ENCODE data around the gene RBX1. TPM values are rescaled to one million over a fixed set of nuclear protein-coding genes. Genes with fewer than 3 reads are reported as not detected.
A peak's percentile ranks its signal among the peaks of the same experiment; 100 is the strongest.

Gene RBX1
- total RNA-seq, 1 donor from 2014 or later, result 54.8 TPM

DNA sequence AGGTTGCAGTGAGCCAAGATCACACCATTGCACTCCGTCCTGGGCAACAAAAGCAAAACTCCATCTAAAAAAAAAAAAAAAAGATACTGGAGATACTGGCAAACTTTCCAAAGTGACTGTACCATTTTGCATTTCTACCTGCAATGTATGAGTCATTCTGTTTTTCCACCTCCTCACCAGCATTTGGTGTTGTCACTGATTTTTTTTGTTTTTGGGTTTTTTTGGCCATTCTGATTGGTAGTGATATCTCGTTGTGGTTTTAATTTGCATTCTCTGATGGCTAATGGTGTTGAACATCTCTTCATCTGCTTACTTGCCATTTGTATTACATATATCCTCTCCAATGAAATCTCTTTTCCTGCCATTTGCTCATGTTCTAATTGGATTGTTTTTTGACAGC is 12.0 kb upstream of the RBX1 start:
- no peaks in the 10 kb centered on the region for H3K4me1 ChIP-seq
- DNase-seq (ENCODE audit: extremely low spot score in 2 of 2), result no peak
- no peak overlapping the region for H3K4me3 ChIP-seq
- H3K36me3 ChIP-seq, result peaks cover 0 to 3% of the 10 kb centered on the region in 2 donors
- H3K27me3 ChIP-seq, result no peaks in the 10 kb centered on the region
- H3K9me3 ChIP-seq, result no peaks in the 10 kb centered on the region
- H3K27ac ChIP-seq, result no peak overlapping the region
- TF ChIP-seq POLR2A (IDR thresholded peaks at IDR 0.05), result no peak
- TF ChIP-seq, protein P1, sequence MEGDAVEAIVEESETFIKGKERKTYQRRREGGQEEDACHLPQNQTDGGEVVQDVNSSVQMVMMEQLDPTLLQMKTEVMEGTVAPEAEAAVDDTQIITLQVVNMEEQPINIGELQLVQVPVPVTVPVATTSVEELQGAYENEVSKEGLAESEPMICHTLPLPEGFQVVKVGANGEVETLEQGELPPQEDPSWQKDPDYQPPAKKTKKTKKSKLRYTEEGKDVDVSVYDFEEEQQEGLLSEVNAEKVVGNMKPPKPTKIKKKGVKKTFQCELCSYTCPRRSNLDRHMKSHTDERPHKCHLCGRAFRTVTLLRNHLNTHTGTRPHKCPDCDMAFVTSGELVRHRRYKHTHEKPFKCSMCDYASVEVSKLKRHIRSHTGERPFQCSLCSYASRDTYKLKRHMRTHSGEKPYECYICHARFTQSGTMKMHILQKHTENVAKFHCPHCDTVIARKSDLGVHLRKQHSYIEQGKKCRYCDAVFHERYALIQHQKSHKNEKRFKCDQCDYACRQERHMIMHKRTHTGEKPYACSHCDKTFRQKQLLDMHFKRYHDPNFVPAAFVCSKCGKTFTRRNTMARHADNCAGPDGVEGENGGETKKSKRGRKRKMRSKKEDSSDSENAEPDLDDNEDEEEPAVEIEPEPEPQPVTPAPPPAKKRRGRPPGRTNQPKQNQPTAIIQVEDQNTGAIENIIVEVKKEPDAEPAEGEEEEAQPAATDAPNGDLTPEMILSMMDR (IDR thresholded peaks at IDR 0.05), result no peak
- no peak for TF ChIP-seq POLR2AphosphoS5 (IDR thresholded peaks at IDR 0.05; ENCODE audit: insufficient read depth in 1 of 2, low read depth in 1 of 2)
- intact Hi-C loops (cut with DNase I), result no loop called here

DNA sequence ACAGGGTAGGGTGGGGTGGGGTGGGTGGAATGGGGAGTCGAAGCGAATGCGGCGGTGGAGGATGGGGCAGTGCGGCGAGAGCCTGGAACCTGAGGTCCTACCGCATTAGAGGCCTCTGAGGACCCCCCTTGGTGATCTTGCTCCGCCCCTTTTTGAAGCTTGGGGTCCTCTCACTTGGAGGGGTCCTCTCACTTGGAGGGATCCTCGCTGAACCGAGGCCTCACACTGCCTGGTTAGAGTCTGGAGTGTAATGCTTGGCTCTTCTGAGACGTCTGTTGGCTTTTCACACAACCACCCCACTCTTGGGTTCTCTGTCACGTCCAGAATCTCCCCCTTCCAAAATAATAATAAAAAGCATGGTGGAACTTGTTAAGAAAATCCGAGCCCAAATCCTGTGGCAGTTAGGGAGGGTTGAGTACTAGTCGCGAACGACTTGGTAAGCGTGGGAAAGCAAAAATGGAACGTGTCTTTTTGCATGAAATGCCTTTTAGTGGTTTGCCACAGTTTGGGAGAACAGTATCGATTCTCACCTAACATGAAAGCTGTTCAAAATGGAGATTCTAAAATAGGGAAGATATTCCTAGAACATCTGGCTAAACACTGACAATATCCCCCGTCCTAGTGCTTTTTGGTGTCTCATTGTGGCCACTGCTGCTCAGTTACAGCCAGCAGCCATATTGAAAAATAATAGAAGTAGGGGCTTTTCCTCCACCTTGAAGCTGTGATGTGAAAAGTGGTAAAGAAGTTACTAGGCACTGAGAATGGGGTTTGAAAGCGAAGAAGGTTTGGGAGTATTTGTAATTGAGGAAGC is 822 bp downstream of the RBX1 start:
- Histone ChIP-seq H3K27me3 (no peaks in the 10 kb centered on the region), H3K9me3 (no peaks in the 10 kb centered on the region), H3K4me3 (peak overlapping the region; percentile 65 to 85), H3K4me1 (peaks cover 22% of the 10 kb centered on the region), H3K27ac (peak overlapping the region; percentile 96), H3K36me3 (peaks cover 0 to 19% of the 10 kb centered on the region in 2 donors)
- TF ChIP-seq, protein P1 (IDR thresholded peaks at IDR 0.05), result no peak
- TF ChIP-seq POLR2AphosphoS5 (IDR thresholded peaks at IDR 0.05; ENCODE audit: insufficient read depth in 1 of 2, low read depth in 1 of 2) (no peak), POLR2A (IDR thresholded peaks at IDR 0.05) (no peak)
- intact Hi-C loops (cut with DNase I), result loop anchor here (1.0 kb wide), 2 partner anchors 70 to 140 kb away; partner anchors contain the start of gene EP300
- no peak for DNase-seq (ENCODE audit: extremely low spot score in 2 of 2)

DNA sequence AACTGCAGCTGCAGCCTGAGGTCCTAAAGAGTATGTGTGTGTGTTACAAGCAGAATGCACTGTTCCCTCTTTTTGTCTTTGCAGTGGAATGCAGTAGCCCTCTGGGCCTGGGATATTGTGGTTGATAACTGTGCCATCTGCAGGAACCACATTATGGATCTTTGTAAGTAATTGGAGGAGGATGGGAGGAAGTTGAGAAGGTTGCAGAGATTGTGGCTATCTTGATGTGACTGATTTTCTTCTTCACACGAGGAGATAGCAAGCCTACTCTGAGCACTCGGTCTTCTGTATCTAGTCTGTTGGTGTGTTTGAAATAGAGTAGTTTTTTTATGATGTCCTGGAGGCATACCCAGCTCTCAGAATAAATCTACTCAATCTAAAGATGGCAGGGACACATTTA is 2.3 kb downstream of the RBX1 start:
- TF ChIP-seq, protein P1 (IDR thresholded peaks at IDR 0.05), result no peak
- TF ChIP-seq POLR2AphosphoS5 (IDR thresholded peaks at IDR 0.05; ENCODE audit: insufficient read depth in 1 of 2, low read depth in 1 of 2) (no peak), POLR2A (IDR thresholded peaks at IDR 0.05) (no peak)
- Histone ChIP-seq H3K4me3 (no peak overlapping the region), H3K27me3 (no peaks in the 10 kb centered on the region), H3K9me3 (no peaks in the 10 kb centered on the region), H3K27ac (no peak overlapping the region), H3K36me3 (peaks cover 0 to 26% of the 10 kb centered on the region in 2 donors), H3K4me1 (peaks cover 22% of the 10 kb centered on the region)
- intact Hi-C loops (cut with DNase I), result no loop called here
- no peak for DNase-seq (ENCODE audit: extremely low spot score in 2 of 2)

DNA sequence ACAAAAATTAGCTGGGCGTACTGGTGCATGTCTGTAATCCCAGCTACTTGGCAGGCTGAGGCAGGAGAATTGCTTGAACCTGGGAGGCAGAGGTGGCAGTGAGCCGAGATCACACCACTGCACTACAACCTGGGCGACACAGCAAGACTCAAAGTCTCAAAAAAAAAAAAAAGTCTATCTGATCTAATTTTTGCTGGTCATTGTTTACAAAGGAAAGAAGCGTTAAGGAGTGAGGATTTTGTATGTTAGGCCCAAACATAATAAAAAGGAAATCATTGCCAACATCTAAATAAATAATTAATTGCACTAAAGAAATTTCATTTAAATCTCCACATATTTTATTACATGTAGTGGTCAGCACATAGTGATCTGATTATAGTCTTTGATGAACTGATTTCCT is 2.9 kb downstream of the RBX1 start:
- no peak overlapping the region for H3K27ac ChIP-seq
- H3K4me1 ChIP-seq, result peaks cover 22% of the 10 kb centered on the region
- no peaks in the 10 kb centered on the region for H3K27me3 ChIP-seq
- H3K4me3 ChIP-seq, result no peak overlapping the region
- H3K9me3 ChIP-seq, result no peaks in the 10 kb centered on the region
- DNase-seq (ENCODE audit: extremely low spot score in 2 of 2), result no peak
- H3K36me3 ChIP-seq, result peaks cover 0 to 31% of the 10 kb centered on the region in 2 donors
- intact Hi-C loops (cut with DNase I), result no loop called here
- TF ChIP-seq POLR2AphosphoS5 (IDR thresholded peaks at IDR 0.05; ENCODE audit: insufficient read depth in 1 of 2, low read depth in 1 of 2) (no peak), POLR2A (IDR thresholded peaks at IDR 0.05) (no peak)
- TF ChIP-seq, protein P1 (IDR thresholded peaks at IDR 0.05), result no peak

DNA sequence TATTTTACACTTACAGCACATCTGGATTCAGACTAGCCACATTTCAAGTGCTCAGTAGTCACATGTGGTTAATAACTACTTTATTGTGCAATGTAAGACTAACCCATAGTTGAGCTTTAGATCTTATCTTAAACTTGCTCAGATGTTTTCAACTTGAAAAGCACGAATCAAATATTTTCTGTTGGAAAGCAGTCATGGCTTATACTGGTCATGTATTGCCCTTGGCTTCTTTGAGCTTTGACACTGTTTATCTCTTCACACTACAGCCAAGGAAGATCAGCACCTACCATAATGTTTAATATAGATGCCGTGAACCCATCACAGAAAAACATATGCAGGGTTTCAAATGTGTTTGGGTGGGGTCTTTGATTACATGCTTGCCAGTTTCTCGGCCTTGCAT is 4.4 kb downstream of the RBX1 start:
- H3K4me3 ChIP-seq, result no peak overlapping the region
- intact Hi-C loops (cut with DNase I), result no loop called here
- H3K4me1 ChIP-seq, result peaks cover 15% of the 10 kb centered on the region
- no peaks in the 10 kb centered on the region for H3K9me3 ChIP-seq
- H3K27me3 ChIP-seq, result no peaks in the 10 kb centered on the region
- H3K36me3 ChIP-seq, result peaks cover 0 to 31% of the 10 kb centered on the region in 2 donors
- TF ChIP-seq, protein P1 (IDR thresholded peaks at IDR 0.05), result no peak
- TF ChIP-seq POLR2AphosphoS5 (IDR thresholded peaks at IDR 0.05; ENCODE audit: insufficient read depth in 1 of 2, low read depth in 1 of 2) (no peak), POLR2A (IDR thresholded peaks at IDR 0.05) (no peak)
- no peak overlapping the region for H3K27ac ChIP-seq
- DNase-seq (ENCODE audit: extremely low spot score in 2 of 2), result no peak

Measured in vagina (tissue), 2 donors.